Activated B cell treated with CpG ODN at 0.5 μM for 24 hours (primary cell): ENCODE results near the gene ZNF536. TPM values are rescaled to one million over a fixed set of nuclear protein-coding genes. Genes with fewer than 3 reads are reported as not detected.
"Not testable (repeated sequence)": the region's sequence is repeated elsewhere in the genome, so short reads cannot be mapped to it uniquely, and the experiment has no call there.

Source experiments
- ATAC-seq: fragments of 200-7000 bp; cut with Tn5 transposase; one replicate; pipeline ENCODE4 v1.10.0; 2021; ENCODE audit warnings: low read depth, mild to moderate bottlenecking, moderate library complexity
- CTCF ChIA-PET: fragments of 350-600 bp; sonication (Branson Sonifier 250); formaldehyde crosslinking; loops from one replicate; lab custom pipeline; 2021; ENCODE audit warnings: antibody characterized with exemption; lab: Charles Lee
- POLR2A ChIA-PET: fragments of 350-600 bp; sonication (Branson Sonifier 250); formaldehyde crosslinking; loops from one replicate; lab custom pipeline; 2021; ENCODE audit warnings: antibody characterized with exemption; lab: Charles Lee
- DNase-seq: peaks from one replicate; pipeline ENCODE4 v3.0.0; 2022
- H3K27ac Mint-ChIP-seq: one replicate; pipeline ENCODE4 v1.8.0; 2020; ENCODE audit warnings: mixed read lengths
- H3K27me3 Mint-ChIP-seq: one replicate; pipeline ENCODE4 v1.8.0; 2021; ENCODE audit warnings: mixed read lengths
- H3K36me3 Mint-ChIP-seq: one replicate; pipeline ENCODE4 v1.8.0; 2021; ENCODE audit warnings: low read depth, mixed read lengths
- H3K4me1 Mint-ChIP-seq: one replicate; pipeline ENCODE4 v1.8.0; 2021; ENCODE audit warnings: mixed read lengths
- H3K4me3 Mint-ChIP-seq: one replicate; pipeline ENCODE4 v1.8.0; 2020; ENCODE audit warnings: mild to moderate bottlenecking, mixed read lengths
- H3K9me3 Mint-ChIP-seq: one replicate; pipeline ENCODE4 v1.8.0; 2020; ENCODE audit warnings: mixed read lengths
- intact Hi-C: fragments of 100-400 bp; cut with micrococcal nuclease; formaldehyde crosslinking; loops from one replicate; pipeline ENCODE4 v1.15.1; 2024
- total RNA-seq: library from RNA; stranded (reverse); gene quantifications from 2 replicates; pipeline ENCODE4 v1.2.3, GENCODE V29; 2022
- TF ChIP-seq, protein P1 (sequence below): fragments of 200-600 bp; IDR thresholded peaks from one replicate; pipeline ENCODE4 v1.8.0; 2022; ENCODE audit warnings: antibody characterized with exemption, mild to moderate bottlenecking

Gene ZNF536
- total RNA-seq, 1 donor from 2014 or later = not detected

DNA sequence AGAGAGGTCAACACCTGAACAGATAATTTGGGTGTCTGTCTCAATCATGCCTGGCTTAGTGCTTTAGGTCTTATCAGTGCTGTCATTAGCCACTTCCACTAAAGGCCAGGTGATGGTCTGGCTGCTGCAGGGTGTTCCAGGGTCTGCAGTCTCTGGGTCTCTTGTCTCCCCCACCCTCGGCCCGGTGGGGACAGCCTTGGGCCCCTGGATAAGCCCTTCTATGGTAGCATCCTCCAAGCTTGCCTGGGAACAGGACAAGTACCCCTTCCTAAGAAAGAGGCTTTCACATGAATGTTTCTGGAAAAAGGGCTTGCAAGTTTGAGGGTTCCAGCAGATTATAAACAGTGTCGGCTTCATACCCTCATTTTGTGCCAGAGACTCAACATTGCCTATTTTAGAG is 29.3 kb upstream of the ZNF536 start:
- no peak for DNase-seq
- ATAC-seq = no peak
- intact Hi-C loops = no loop called here
- Mint-ChIP-seq H3K4me1 (no peaks in the 10 kb centered on the region), H3K9me3 (peaks cover 4% of the 10 kb centered on the region), H3K27ac (no peak overlapping the region), H3K4me3 (no peak overlapping the region), H3K36me3 (no peaks in the 10 kb centered on the region), H3K27me3 (no peaks in the 10 kb centered on the region)
- CTCF ChIA-PET = no interaction called here
- TF ChIP-seq, protein P1, sequence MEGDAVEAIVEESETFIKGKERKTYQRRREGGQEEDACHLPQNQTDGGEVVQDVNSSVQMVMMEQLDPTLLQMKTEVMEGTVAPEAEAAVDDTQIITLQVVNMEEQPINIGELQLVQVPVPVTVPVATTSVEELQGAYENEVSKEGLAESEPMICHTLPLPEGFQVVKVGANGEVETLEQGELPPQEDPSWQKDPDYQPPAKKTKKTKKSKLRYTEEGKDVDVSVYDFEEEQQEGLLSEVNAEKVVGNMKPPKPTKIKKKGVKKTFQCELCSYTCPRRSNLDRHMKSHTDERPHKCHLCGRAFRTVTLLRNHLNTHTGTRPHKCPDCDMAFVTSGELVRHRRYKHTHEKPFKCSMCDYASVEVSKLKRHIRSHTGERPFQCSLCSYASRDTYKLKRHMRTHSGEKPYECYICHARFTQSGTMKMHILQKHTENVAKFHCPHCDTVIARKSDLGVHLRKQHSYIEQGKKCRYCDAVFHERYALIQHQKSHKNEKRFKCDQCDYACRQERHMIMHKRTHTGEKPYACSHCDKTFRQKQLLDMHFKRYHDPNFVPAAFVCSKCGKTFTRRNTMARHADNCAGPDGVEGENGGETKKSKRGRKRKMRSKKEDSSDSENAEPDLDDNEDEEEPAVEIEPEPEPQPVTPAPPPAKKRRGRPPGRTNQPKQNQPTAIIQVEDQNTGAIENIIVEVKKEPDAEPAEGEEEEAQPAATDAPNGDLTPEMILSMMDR = no peak
- POLR2A ChIA-PET = no interaction called here

DNA sequence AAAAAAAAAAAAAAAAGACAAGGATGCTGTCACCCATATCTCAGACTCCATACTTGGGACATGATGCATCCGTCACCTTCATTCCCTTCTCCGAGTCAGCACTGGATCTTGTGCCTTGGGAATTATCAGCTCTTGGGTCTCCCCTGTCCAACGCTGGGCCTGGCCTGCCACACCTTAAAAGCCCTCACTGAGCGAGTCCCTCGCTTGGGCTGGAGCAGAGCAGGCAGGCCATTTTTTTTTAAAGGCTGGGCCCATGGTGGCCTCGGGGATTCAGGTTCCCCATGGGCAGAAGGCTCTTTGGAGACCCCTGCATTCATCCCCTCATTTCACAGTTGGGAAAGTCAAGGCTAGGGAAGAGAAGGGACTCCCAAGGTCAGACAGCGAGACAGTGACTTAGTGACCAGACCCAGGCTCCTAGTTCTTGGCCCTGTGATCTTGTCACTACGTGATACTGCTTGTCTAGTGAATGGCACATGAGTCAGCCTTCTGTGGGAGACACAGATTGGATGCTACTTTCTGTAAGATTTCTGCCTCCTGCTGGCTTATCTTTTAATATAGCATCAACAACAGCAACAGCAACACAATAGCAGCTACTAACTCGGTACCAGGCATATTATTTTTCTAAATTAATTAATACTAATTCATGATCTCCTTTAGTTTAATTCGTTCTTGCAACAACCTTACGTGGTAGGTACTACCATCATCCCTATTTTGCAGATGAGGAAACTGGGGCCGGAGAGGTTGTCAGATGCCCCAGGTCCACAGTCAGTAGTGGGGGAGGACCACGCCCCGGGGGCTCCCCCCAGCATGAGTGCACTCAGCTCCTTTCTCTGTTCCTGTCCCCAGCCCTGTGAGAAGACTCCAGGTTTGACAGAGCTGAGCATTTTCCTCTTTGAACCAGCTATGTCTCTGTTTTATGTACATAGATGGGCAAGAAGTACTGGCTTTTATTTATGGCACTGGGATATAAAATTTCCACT is 27.4 kb upstream of the ZNF536 start:
- H3K36me3 Mint-ChIP-seq = no peaks in the 10 kb centered on the region
- no peak overlapping the region for H3K27ac Mint-ChIP-seq
- no peaks in the 10 kb centered on the region for H3K4me1 Mint-ChIP-seq
- TF ChIP-seq, protein P1 = no peak
- no peak overlapping the region for H3K4me3 Mint-ChIP-seq
- ChIA-PET POLR2A (no interaction called here), CTCF (no interaction called here)
- peaks cover 4% of the 10 kb centered on the region for H3K9me3 Mint-ChIP-seq
- no peaks in the 10 kb centered on the region for H3K27me3 Mint-ChIP-seq
- DNase-seq = no peak
- no peak for ATAC-seq
- intact Hi-C loops = no loop called here

DNA sequence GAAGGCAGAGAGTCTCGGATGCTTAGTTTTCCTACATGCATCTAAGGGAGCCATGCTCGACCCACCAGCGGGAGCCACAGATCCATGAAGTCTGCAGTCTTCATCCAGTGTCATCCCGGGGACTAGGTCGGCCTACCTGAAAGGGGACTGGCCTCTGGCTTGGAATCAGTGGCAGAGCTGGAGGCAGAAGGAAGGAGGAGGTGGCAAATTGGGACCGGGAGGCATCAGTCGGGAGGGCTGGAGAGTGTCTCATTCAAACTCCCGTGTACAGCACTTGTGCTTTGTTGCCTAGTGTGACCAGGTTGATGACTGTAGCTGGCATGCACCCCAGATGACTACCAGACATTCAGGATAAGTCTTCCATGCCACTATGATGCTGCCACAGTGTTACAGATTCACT is 26.5 kb upstream of the ZNF536 start:
- ChIA-PET CTCF (no interaction called here), POLR2A (no interaction called here)
- no peak for DNase-seq
- H3K27me3 Mint-ChIP-seq = no peaks in the 10 kb centered on the region
- H3K36me3 Mint-ChIP-seq = no peaks in the 10 kb centered on the region
- TF ChIP-seq, protein P1 = no peak
- H3K4me1 Mint-ChIP-seq = no peaks in the 10 kb centered on the region
- peaks cover 4% of the 10 kb centered on the region for H3K9me3 Mint-ChIP-seq
- no peak overlapping the region for H3K27ac Mint-ChIP-seq
- H3K4me3 Mint-ChIP-seq = no peak overlapping the region
- intact Hi-C loops = no loop called here
- ATAC-seq = no peak

DNA sequence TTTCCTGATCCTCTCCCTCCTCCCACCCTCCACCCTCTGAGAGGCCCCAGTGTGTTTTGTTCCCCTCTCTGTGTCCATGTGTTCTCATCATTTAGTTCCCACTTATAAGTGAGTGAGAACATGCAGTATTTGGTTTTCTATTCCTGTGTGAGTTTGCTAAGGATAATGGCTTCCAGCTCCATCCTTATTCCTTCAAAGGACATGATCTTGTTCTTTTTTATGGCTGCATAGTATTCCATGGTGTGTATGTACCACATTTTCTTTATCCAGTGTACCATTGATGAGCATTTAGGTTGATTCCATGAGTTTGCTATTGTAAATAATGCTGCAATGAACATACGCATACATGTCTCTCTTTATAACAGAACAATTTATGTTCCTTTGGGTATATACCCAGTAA is 25.7 kb upstream of the ZNF536 start:
- H3K4me3 Mint-ChIP-seq, intact Hi-C loops, H3K4me1 Mint-ChIP-seq, DNase-seq, POLR2A ChIA-PET, H3K27me3 Mint-ChIP-seq, H3K9me3 Mint-ChIP-seq, H3K36me3 Mint-ChIP-seq, CTCF ChIA-PET, H3K27ac Mint-ChIP-seq, ATAC-seq: not testable (repeated sequence)

DNA sequence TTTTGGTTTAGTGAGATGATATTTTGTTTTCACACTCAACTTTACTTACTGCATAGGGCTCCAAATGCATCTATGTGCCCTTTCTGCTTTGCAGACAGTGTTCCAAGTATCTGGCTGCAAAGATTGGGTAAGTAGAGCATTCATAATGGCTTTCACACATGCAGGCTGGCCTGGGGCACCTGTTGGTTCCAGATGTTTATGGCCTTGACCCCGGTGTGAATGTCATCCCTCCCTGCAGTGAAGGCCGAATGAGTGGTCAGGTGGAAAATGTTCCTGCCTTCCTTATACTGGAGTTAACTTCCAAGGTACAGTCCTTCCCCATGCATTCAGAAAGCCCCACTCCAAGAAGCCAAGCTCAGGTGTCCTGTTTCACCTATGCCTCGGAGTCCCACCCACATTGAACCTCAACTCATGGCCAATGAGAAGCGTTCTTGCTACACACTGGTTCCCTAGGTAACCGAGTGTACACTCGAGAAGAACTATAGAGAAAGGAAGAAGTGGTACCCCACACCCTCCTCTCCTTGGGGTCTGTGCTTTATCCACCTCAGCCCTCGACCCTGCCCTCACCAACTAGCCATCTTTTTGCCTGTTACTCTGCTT is 23.0 kb upstream of the ZNF536 start:
- CTCF ChIA-PET = no interaction called here
- no peaks in the 10 kb centered on the region for H3K27me3 Mint-ChIP-seq
- POLR2A ChIA-PET = no interaction called here
- intact Hi-C loops = no loop called here
- peaks cover 4% of the 10 kb centered on the region for H3K9me3 Mint-ChIP-seq
- H3K27ac Mint-ChIP-seq = no peak overlapping the region
- no peak for ATAC-seq
- DNase-seq = no peak
- no peaks in the 10 kb centered on the region for H3K36me3 Mint-ChIP-seq
- no peak overlapping the region for H3K4me3 Mint-ChIP-seq
- TF ChIP-seq, protein P1 = no peak
- H3K4me1 Mint-ChIP-seq = no peaks in the 10 kb centered on the region
